GM23248 (cell line): ENCODE results near the gene ADM2.

Source experiments
- EZH2 ChIP-seq: fragments of 200-600 bp; sonication (generic); IDR thresholded peaks from 2 replicates; pipeline ENCODE4 v1.6.1; 2018; ENCODE audit warnings: antibody characterized with exemption, mild to moderate bottlenecking; ENCODE audit not compliant: insufficient read depth, poor library complexity, severe bottlenecking
- EZH2phosphoT487 ChIP-seq: fragments of 200-600 bp; sonication (generic); IDR thresholded peaks from 2 replicates; pipeline ENCODE4 v1.6.1; 2018; ENCODE audit warnings: antibody characterized with exemption, moderate library complexity, mild to moderate bottlenecking, low read depth; ENCODE audit not compliant: insufficient read depth

GRCh38 chr22:50522208-50522805 lies 41.0 kb downstream of the ADM2 start:
- no peak for TF ChIP-seq EZH2
- TF ChIP-seq EZH2phosphoT487, result no peak
